ENCODE results near the gene ARFRP1. TPM values are rescaled to one million over a fixed set of nuclear protein-coding genes. Genes with fewer than 3 reads are reported as not detected.
A peak's percentile ranks its signal among the peaks of the same experiment; 100 is the strongest.

Gene ARFRP1
- total RNA-seq, 1 donor from 2014 or later: 51.0 TPM

- H3K27me3 Mint-ChIP-seq: no peaks in the 10 kb centered on the region
Observed at GRCh38 chr20:63745961-63746731, 38.4 kb upstream of the ARFRP1 start.

GRCh38 chr20:63745424-63745805 lies 37.6 kb upstream of the ARFRP1 start:
- DNase-seq (ENCODE audit: low spot score, unreplicated experiment): no peak
- Mint-ChIP-seq H3K4me3 (ENCODE audit: low read depth) (no peak overlapping the region), H3K4me1 (ENCODE audit: low read depth) (no peaks in the 10 kb centered on the region), H3K27ac (no peak overlapping the region), H3K9me3 (ENCODE audit: low read depth) (no peaks in the 10 kb centered on the region), H3K27me3 (no peaks in the 10 kb centered on the region), H3K36me3 (ENCODE audit: insufficient read depth) (peaks cover 6% of the 10 kb centered on the region)
- no peak for TF ChIP-seq CTCF (IDR thresholded peaks at IDR 0.05; ENCODE audit: unreplicated experiment)

More at GRCh38 chr20:63745961-63746731, 38.4 kb upstream of the ARFRP1 start:
- H3K4me3 Mint-ChIP-seq (ENCODE audit: low read depth): no peak overlapping the region
- peaks cover 6% of the 10 kb centered on the region for H3K36me3 Mint-ChIP-seq (ENCODE audit: insufficient read depth)
- H3K9me3 Mint-ChIP-seq (ENCODE audit: low read depth): no peaks in the 10 kb centered on the region
- DNase-seq (ENCODE audit: low spot score, unreplicated experiment): no peak
- TF ChIP-seq CTCF (IDR thresholded peaks at IDR 0.05; ENCODE audit: unreplicated experiment): no peak
- no peaks in the 10 kb centered on the region for H3K4me1 Mint-ChIP-seq (ENCODE audit: low read depth)
- no peak overlapping the region for H3K27ac Mint-ChIP-seq

GRCh38 chr20:63744574-63745423 lies 37.0 kb upstream of the ARFRP1 start:
- H3K27ac Mint-ChIP-seq: no peak overlapping the region
- no peak for DNase-seq (ENCODE audit: low spot score, unreplicated experiment)
- no peaks in the 10 kb centered on the region for H3K27me3 Mint-ChIP-seq
- no peak overlapping the region for H3K4me3 Mint-ChIP-seq (ENCODE audit: low read depth)
- H3K36me3 Mint-ChIP-seq (ENCODE audit: insufficient read depth): peaks cover 6% of the 10 kb centered on the region
- no peak for TF ChIP-seq CTCF (IDR thresholded peaks at IDR 0.05; ENCODE audit: unreplicated experiment)
- H3K9me3 Mint-ChIP-seq (ENCODE audit: low read depth): no peaks in the 10 kb centered on the region
- no peaks in the 10 kb centered on the region for H3K4me1 Mint-ChIP-seq (ENCODE audit: low read depth)

- H3K4me1 Mint-ChIP-seq (ENCODE audit: low read depth): no peaks in the 10 kb centered on the region
- no peak for TF ChIP-seq CTCF (IDR thresholded peaks at IDR 0.05; ENCODE audit: unreplicated experiment)
- no peak overlapping the region for H3K27ac Mint-ChIP-seq
- H3K36me3 Mint-ChIP-seq (ENCODE audit: insufficient read depth): peaks cover 6% of the 10 kb centered on the region
- H3K9me3 Mint-ChIP-seq (ENCODE audit: low read depth): no peaks in the 10 kb centered on the region
- no peaks in the 10 kb centered on the region for H3K27me3 Mint-ChIP-seq
- H3K4me3 Mint-ChIP-seq (ENCODE audit: low read depth): no peak overlapping the region
- no peak for DNase-seq (ENCODE audit: low spot score, unreplicated experiment)
Observed at GRCh38 chr20:63744158-63744557, 36.4 kb upstream of the ARFRP1 start.

GRCh38 chr20:63743210-63743970 lies 35.6 kb upstream of the ARFRP1 start:
- DNase-seq (ENCODE audit: low spot score, unreplicated experiment): no peak
- no peak for TF ChIP-seq CTCF (IDR thresholded peaks at IDR 0.05; ENCODE audit: unreplicated experiment)
- Mint-ChIP-seq H3K4me1 (ENCODE audit: low read depth) (no peaks in the 10 kb centered on the region), H3K27me3 (no peaks in the 10 kb centered on the region), H3K4me3 (ENCODE audit: low read depth) (no peak overlapping the region), H3K36me3 (ENCODE audit: insufficient read depth) (peaks cover 6% of the 10 kb centered on the region), H3K27ac (peak overlapping the region; percentile 86), H3K9me3 (ENCODE audit: low read depth) (no peaks in the 10 kb centered on the region)

All from progenitor cell of endocrine pancreas (in vitro differentiated cells).